K562 (cell line): ENCODE results near the gene PRCC. TPM values are rescaled to one million over a fixed set of nuclear protein-coding genes. Genes with fewer than 3 reads are reported as not detected.

ENCODE experiments used
- CBFA2T2 ChIP-seq: fragments of 450-650 bp; conservative IDR thresholded peaks from 2 replicates; pipeline ENCODE4 v1.6.1; 2017; ENCODE audit warnings: mild to moderate bottlenecking
- CBX5 ChIP-seq: IDR thresholded peaks from 2 replicates; pipeline ENCODE4 v1.6.1; 2014; ENCODE audit warnings: low read depth, borderline replicate concordance
- DMBX1 ChIP-seq: fragments of 250-450 bp; sonication (Bioruptor Pico); IDR thresholded peaks from 2 replicates; pipeline ENCODE4 v1.8.0; 2022; ENCODE audit warnings: inconsistent platforms, mild to moderate bottlenecking, moderate library complexity, borderline replicate concordance
- HNRNPLL ChIP-seq: fragments of 200-400 bp; formaldehyde crosslinking; IDR thresholded peaks from 2 replicates; pipeline ENCODE4 v1.6.1; 2017; ENCODE audit warnings: low read length, low read depth, mild to moderate bottlenecking; ENCODE audit not compliant: poor library complexity, severe bottlenecking
- MYC ChIP-seq, 2 experiments: fragments of 250-450 bp in 1 of 2; sonication (Bioruptor Pico) in 1 of 2; IDR thresholded peaks; 2 replicates each; pipeline versions ENCODE4 v1.5.1 to v1.6.1; 2012 to 2021; ENCODE audit warnings: low read depth in 2 of 2, borderline replicate concordance in 1 of 2, improper control_type of control experiment in 1 of 2, low read length in 1 of 2, mild to moderate bottlenecking in 1 of 2, moderate library complexity in 1 of 2
- NFE2L1 ChIP-seq: fragments of 450-650 bp; IDR thresholded peaks from 2 replicates; pipeline ENCODE4 v1.6.1; 2016; ENCODE audit warnings: missing genetic modification characterization, low read depth, mild to moderate bottlenecking, missing compliant biosample characterization, moderate library complexity, borderline replicate concordance
- TEAD4 ChIP-seq, 2 experiments: sonication (generic) in 1 of 2; formaldehyde crosslinking in 1 of 2; IDR thresholded peaks; 2 replicates each; pipeline versions ENCODE4 v1.6.1 to v1.8.0; 2012 to 2022; ENCODE audit warnings: borderline replicate concordance in 1 of 2, inconsistent platforms in 1 of 2, low read length in 1 of 2, mild to moderate bottlenecking in 1 of 2, missing genetic modification reagents in 1 of 2
- ZNF431 ChIP-seq: sonication (generic); formaldehyde crosslinking; IDR thresholded peaks from 2 replicates; pipeline ENCODE4 v1.8.0; 2022; ENCODE audit warnings: mild to moderate bottlenecking, missing genetic modification reagents
- polyA plus RNA-seq, 8 experiments: library from polyadenylated mRNA; depleted of rRNA in 4 of 8; stranded (reverse) in 5 of 8; unstranded in 3 of 8; fragments of >200 nt; fragmentation: Nextera tagmentation in 2 of 8; fragmentation: Illumina TruSeq in 1 of 8; extraction: Ambion mirVana in 2 of 8; extraction: Trizol in 1 of 8; gene quantifications; 2 replicates each; pipeline versions ENCODE4 v1.2.1 to v1.2.3, GENCODE V29; 2011 to 2014; ENCODE audit warnings: inconsistent platforms in 1 of 8, missing spikeins in 1 of 8
- total RNA-seq, 7 experiments: library from RNA; depleted of rRNA in 6 of 7; stranded (reverse); fragments of >200 nt in 6 of 7; fragmentation: Illumina TruSeq in 2 of 7; extraction: Trizol in 2 of 7; gene quantifications; 2 replicates each; pipeline versions ENCODE4 v1.2.1 to v1.2.3, GENCODE V29; 2011 to 2021; ENCODE audit warnings: low replicate concordance in 1 of 7
- TF ChIP-seq, protein P1 (sequence below), 2 experiments: fragments of 450-650 bp; formaldehyde crosslinking in 1 of 2; IDR thresholded peaks; 2 replicates each; pipeline versions ENCODE4 v1.4.0 to v1.6.1; 2014 to 2020; ENCODE audit warnings: mild to moderate bottlenecking in 2 of 2, borderline replicate concordance in 1 of 2, low read depth in 1 of 2
- TF ChIP-seq, protein P2 (sequence below): fragments of 450-650 bp; formaldehyde crosslinking; IDR thresholded peaks from 2 replicates; pipeline ENCODE4 v1.4.0; 2022; ENCODE audit warnings: missing genetic modification characterization
- TF ChIP-seq, protein P3 (sequence below): fragments of 450-650 bp; conservative IDR thresholded peaks from 2 replicates; pipeline ENCODE4 v1.6.1; 2016; ENCODE audit warnings: missing genetic modification characterization, low read depth, mild to moderate bottlenecking, control low read depth, missing compliant biosample characterization

Gene PRCC
- total and polyA plus RNA-seq, 9 of the 15 experiments (the other 6 are each of a cell fraction or from before 2014, with no cell fraction given) = 23.9 to 201 (median 41.1) TPM

DNA sequence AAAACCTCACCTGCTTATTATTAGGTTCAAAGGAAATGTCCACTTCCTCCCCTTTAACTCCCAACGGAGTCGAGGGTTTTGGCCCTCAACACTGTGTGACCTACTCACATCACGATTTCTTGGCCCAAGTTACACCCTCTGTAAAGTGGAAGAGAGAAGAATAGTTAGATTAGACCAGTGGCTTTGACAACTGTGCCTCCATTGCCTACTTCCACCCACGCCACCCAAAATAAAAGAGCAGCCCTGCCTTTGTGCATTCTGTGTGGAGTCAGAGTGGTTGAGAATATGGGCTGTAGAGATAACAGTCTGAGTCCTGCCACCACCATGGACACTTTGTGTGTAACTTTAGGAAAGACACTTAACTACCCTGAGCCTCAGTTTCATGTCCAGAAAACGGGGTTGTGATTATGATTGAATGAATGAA is 11.8 kb upstream of the PRCC start (continued):
- TF ChIP-seq, protein P1, sequence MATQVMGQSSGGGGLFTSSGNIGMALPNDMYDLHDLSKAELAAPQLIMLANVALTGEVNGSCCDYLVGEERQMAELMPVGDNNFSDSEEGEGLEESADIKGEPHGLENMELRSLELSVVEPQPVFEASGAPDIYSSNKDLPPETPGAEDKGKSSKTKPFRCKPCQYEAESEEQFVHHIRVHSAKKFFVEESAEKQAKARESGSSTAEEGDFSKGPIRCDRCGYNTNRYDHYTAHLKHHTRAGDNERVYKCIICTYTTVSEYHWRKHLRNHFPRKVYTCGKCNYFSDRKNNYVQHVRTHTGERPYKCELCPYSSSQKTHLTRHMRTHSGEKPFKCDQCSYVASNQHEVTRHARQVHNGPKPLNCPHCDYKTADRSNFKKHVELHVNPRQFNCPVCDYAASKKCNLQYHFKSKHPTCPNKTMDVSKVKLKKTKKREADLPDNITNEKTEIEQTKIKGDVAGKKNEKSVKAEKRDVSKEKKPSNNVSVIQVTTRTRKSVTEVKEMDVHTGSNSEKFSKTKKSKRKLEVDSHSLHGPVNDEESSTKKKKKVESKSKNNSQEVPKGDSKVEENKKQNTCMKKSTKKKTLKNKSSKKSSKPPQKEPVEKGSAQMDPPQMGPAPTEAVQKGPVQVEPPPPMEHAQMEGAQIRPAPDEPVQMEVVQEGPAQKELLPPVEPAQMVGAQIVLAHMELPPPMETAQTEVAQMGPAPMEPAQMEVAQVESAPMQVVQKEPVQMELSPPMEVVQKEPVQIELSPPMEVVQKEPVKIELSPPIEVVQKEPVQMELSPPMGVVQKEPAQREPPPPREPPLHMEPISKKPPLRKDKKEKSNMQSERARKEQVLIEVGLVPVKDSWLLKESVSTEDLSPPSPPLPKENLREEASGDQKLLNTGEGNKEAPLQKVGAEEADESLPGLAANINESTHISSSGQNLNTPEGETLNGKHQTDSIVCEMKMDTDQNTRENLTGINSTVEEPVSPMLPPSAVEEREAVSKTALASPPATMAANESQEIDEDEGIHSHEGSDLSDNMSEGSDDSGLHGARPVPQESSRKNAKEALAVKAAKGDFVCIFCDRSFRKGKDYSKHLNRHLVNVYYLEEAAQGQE (IDR thresholded peaks at IDR 0.05; ENCODE audit: borderline replicate concordance) = no peak
- TF ChIP-seq, protein P1 (CRISPR knock-in tag; IDR thresholded peaks at IDR 0.05; ENCODE audit: low read depth) = 0 out of 2 replicates have a peak, but pooled peaks have one; percentile 22
- TF ChIP-seq, protein P2, sequence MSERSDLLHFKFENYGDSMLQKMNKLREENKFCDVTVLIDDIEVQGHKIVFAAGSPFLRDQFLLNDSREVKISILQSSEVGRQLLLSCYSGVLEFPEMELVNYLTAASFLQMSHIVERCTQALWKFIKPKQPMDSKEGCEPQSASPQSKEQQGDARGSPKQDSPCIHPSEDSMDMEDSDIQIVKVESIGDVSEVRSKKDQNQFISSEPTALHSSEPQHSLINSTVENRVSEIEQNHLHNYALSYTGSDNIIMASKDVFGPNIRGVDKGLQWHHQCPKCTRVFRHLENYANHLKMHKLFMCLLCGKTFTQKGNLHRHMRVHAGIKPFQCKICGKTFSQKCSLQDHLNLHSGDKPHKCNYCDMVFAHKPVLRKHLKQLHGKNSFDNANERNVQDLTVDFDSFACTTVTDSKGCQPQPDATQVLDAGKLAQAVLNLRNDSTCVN = 0 out of 2 replicates have a peak, but pooled peaks have one; percentile 4
- TF ChIP-seq, protein P3, sequence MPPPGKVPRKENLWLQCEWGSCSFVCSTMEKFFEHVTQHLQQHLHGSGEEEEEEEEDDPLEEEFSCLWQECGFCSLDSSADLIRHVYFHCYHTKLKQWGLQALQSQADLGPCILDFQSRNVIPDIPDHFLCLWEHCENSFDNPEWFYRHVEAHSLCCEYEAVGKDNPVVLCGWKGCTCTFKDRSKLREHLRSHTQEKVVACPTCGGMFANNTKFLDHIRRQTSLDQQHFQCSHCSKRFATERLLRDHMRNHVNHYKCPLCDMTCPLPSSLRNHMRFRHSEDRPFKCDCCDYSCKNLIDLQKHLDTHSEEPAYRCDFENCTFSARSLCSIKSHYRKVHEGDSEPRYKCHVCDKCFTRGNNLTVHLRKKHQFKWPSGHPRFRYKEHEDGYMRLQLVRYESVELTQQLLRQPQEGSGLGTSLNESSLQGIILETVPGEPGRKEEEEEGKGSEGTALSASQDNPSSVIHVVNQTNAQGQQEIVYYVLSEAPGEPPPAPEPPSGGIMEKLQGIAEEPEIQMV (tag) = peak; percentile 65; the same call in 1 of the 2 replicates
- TF ChIP-seq DMBX1 (CRISPR knock-in tag) (peak; percentile 97), HNRNPLL (peak; percentile 65), TEAD4 (IDR thresholded peaks at IDR 0.05; ENCODE audit: low read length) (peak; percentile 58), TEAD4 (CRISPR knock-in tag; IDR thresholded peaks at IDR 0.05; ENCODE audit: borderline replicate concordance) (no peak), CBFA2T2 (peak; percentile 36), MYC (IDR thresholded peaks at IDR 0.05; ENCODE audit: low read depth, low read length) (no peak), MYC (CRISPR knock-in tag; IDR thresholded peaks at IDR 0.05; ENCODE audit: borderline replicate concordance, low read depth) (peak; percentile 60; the same call in 1 of the 2 replicates), ZNF431 (CRISPR knock-in tag) (no peak), CBX5 (no peak), NFE2L1 (tag) (peak; percentile 40; the same call in 1 of the 2 replicates)
- TF ChIP-seq, all 486 proteins: peak for 128
